Transverse colon (tissue), 4 donors: Measurements from ENCODE around the gene FAM120A.

ENCODE experiments used
- CTCF ChIP-seq, 5 experiments: fragments of 200-600 bp in 3 of 5; fragments of 450-650 bp in 2 of 5; sonication (generic) in 3 of 5; IDR thresholded peaks; 1 replicate in 2 of 5; 2 replicates in 3 of 5; pipeline ENCODE4 v1.5.1; 2016 to 2017; ENCODE audit warnings: antibody characterized with exemption in 5 of 5, inconsistent platforms in 3 of 5, mild to moderate bottlenecking in 2 of 5, moderate library complexity in 1 of 5
- EP300 ChIP-seq: sonication (generic); formaldehyde crosslinking; IDR thresholded peaks from one replicate; pipeline ENCODE4 v1.6.1; 2017; ENCODE audit warnings: antibody characterized with exemption, low read depth
- POLR2A ChIP-seq: fragments of 450-650 bp; IDR thresholded peaks from one replicate; pipeline ENCODE4 v1.6.1; 2016; ENCODE audit warnings: antibody characterized with exemption, mild to moderate bottlenecking, moderate library complexity
- POLR2AphosphoS5 ChIP-seq, 3 donors: sonication (generic); formaldehyde crosslinking; IDR thresholded peaks; one replicate each; pipeline ENCODE4 v1.6.1; 2016; ENCODE audit warnings: antibody characterized with exemption in 3 of 3

- TF ChIP-seq CTCF (IDR thresholded peaks at IDR 0.05), result no peak
- no peak for TF ChIP-seq POLR2A
- no peak for TF ChIP-seq POLR2AphosphoS5 (IDR thresholded peaks at IDR 0.05)
- no peak for TF ChIP-seq EP300
Measured at GRCh38 chr9:93610206-93610605, 158.7 kb downstream of the FAM120A start.
